ENCODE measurements around the gene FMNL2.

FMNL2 gene

GRCh38 chr2:152347076-152347475 lies 12.1 kb downstream of the FMNL2 start:
- Histone ChIP-seq H3K4me3 (no peak overlapping the region), H3K9ac (no peak overlapping the region), H3K9me3 (replicated peaks in 1 of 11) (peaks cover 0 to 21% (median 14%) of the 10 kb centered on the region in 11 experiments; a peak in 15 of 22 replicates), H3K36me3 (peaks cover 79 to 100% (median 92%) of the 10 kb centered on the region in 11 experiments), H3K4me1 (peaks cover 10 to 57% (median 32%) of the 10 kb centered on the region in 10 experiments; a peak in 19 of 20 replicates), H3K4me2 (peak overlapping the region in 7 of 11 experiments; percentile 1 to 68 (median 17); a peak in 7 of 22 replicates), H3K27me3 (no peaks in the 10 kb centered on the region), H3K27ac (no peak overlapping the region), H4K20me1 (peaks cover 87 to 100% (median 100%) of the 10 kb centered on the region in 11 experiments)
- TF ChIP-seq Cebpa-rat (IDR thresholded peaks at IDR 0.05): no peak

GRCh38 chr2:152348388-152348787 lies 13.4 kb downstream of the FMNL2 start:
- no peaks in the 10 kb centered on the region for H3K27me3 ChIP-seq
- H3K4me1 ChIP-seq: peaks cover 10 to 60% (median 28%) of the 10 kb centered on the region in 10 experiments; a peak in 19 of 20 replicates
- H3K4me2 ChIP-seq: no peak overlapping the region
- H3K36me3 ChIP-seq: peaks cover 76 to 100% (median 90%) of the 10 kb centered on the region in 11 experiments
- peaks cover 74 to 100% (median 100%) of the 10 kb centered on the region in 11 experiments for H4K20me1 ChIP-seq
- H3K4me3 ChIP-seq: no peak overlapping the region
- no peak overlapping the region for H3K27ac ChIP-seq
- TF ChIP-seq Cebpa-rat (IDR thresholded peaks at IDR 0.05): no peak
- H3K9me3 ChIP-seq (replicated peaks in 1 of 11): peaks cover 0 to 21% (median 14%) of the 10 kb centered on the region in 11 experiments; a peak in 15 of 22 replicates
- H3K9ac ChIP-seq: no peak overlapping the region

- H3K9me3 ChIP-seq (replicated peaks in 1 of 11): peaks cover 0 to 21% (median 14%) of the 10 kb centered on the region in 11 experiments; a peak in 15 of 22 replicates
- no peak overlapping the region for H3K4me3 ChIP-seq
- no peak for TF ChIP-seq Cebpa-rat (IDR thresholded peaks at IDR 0.05)
- peaks cover 12 to 60% (median 27%) of the 10 kb centered on the region in 10 experiments; a peak in 19 of 20 replicates for H3K4me1 ChIP-seq
- no peak overlapping the region for H3K9ac ChIP-seq
- peaks cover 74 to 100% (median 90%) of the 10 kb centered on the region in 11 experiments for H3K36me3 ChIP-seq
- no peak overlapping the region; a peak in 1 of 22 replicates for H3K4me2 ChIP-seq
- H4K20me1 ChIP-seq: peaks cover 66 to 100% (median 100%) of the 10 kb centered on the region in 11 experiments
- no peak overlapping the region for H3K27ac ChIP-seq
- no peaks in the 10 kb centered on the region for H3K27me3 ChIP-seq
These were observed 14.4 kb downstream of the FMNL2 start for GRCh38 chr2:152349416-152349815.

- Histone ChIP-seq H3K9ac (no peak overlapping the region), H3K36me3 (peaks cover 68 to 100% (median 88%) of the 10 kb centered on the region in 11 experiments), H3K9me3 (replicated peaks in 1 of 11) (peaks cover 0 to 21% (median 14%) of the 10 kb centered on the region in 11 experiments; a peak in 15 of 22 replicates), H3K27ac (no peak overlapping the region), H3K27me3 (no peaks in the 10 kb centered on the region), H3K4me2 (no peak overlapping the region), H4K20me1 (peaks cover 69 to 100% (median 100%) of the 10 kb centered on the region in 11 experiments), H3K4me3 (no peak overlapping the region), H3K4me1 (peaks cover 12 to 60% (median 30%) of the 10 kb centered on the region in 10 experiments)
- TF ChIP-seq Cebpa-rat (IDR thresholded peaks at IDR 0.05): no peak
These were observed 15.2 kb downstream of the FMNL2 start for GRCh38 chr2:152350155-152350679.

- H3K27me3 ChIP-seq: no peaks in the 10 kb centered on the region
- no peak overlapping the region for H3K9ac ChIP-seq
- no peak overlapping the region for H3K4me3 ChIP-seq
- peaks cover 5 to 51% (median 18%) of the 10 kb centered on the region in 10 experiments; a peak in 15 of 20 replicates for H3K4me1 ChIP-seq
- no peak overlapping the region for H3K4me2 ChIP-seq
- no peak for TF ChIP-seq Cebpa-rat (IDR thresholded peaks at IDR 0.05)
- H3K9me3 ChIP-seq (replicated peaks in 1 of 11): peaks cover 0 to 21% (median 14%) of the 10 kb centered on the region in 11 experiments; a peak in 15 of 22 replicates
- H3K27ac ChIP-seq: no peak overlapping the region
- H4K20me1 ChIP-seq: peaks cover 51 to 93% (median 91%) of the 10 kb centered on the region in 11 experiments
- peaks cover 45 to 92% (median 73%) of the 10 kb centered on the region in 11 experiments for H3K36me3 ChIP-seq
These were observed 17.6 kb downstream of the FMNL2 start for GRCh38 chr2:152352616-152353015.

GRCh38 chr2:152353364-152353763 lies 18.4 kb downstream of the FMNL2 start:
- Histone ChIP-seq H3K4me2 (peak overlapping the region in 2 of 11 experiments; percentile 23 to 49; a peak in 4 of 22 replicates), H3K36me3 (peaks cover 45 to 92% (median 73%) of the 10 kb centered on the region in 11 experiments), H4K20me1 (peaks cover 51 to 93% (median 91%) of the 10 kb centered on the region in 11 experiments), H3K27ac (no peak overlapping the region), H3K27me3 (no peaks in the 10 kb centered on the region), H3K9me3 (replicated peaks in 1 of 11) (peaks cover 0 to 21% (median 15%) of the 10 kb centered on the region in 11 experiments; a peak in 15 of 22 replicates), H3K4me1 (peaks cover 0 to 48% (median 16%) of the 10 kb centered on the region in 10 experiments; a peak in 13 of 20 replicates), H3K4me3 (no peak overlapping the region), H3K9ac (no peak overlapping the region)
- no peak for TF ChIP-seq Cebpa-rat (IDR thresholded peaks at IDR 0.05)

- no peak overlapping the region for H3K9ac ChIP-seq
- peak overlapping the region in 6 of 11 experiments; percentile 0 to 49 (median 14); a peak in 6 of 22 replicates for H3K4me2 ChIP-seq
- peaks cover 45 to 92% (median 71%) of the 10 kb centered on the region in 11 experiments for H3K36me3 ChIP-seq
- no peak overlapping the region for H3K27ac ChIP-seq
- H3K4me1 ChIP-seq: peaks cover 0 to 48% (median 16%) of the 10 kb centered on the region in 10 experiments; a peak in 13 of 20 replicates
- no peak overlapping the region for H3K4me3 ChIP-seq
- H4K20me1 ChIP-seq: peaks cover 49 to 93% (median 92%) of the 10 kb centered on the region in 11 experiments
- no peak for TF ChIP-seq Cebpa-rat (IDR thresholded peaks at IDR 0.05)
- peaks cover 0 to 19% (median 15%) of the 10 kb centered on the region in 11 experiments; a peak in 15 of 22 replicates for H3K9me3 ChIP-seq (replicated peaks in 1 of 11)
- no peaks in the 10 kb centered on the region for H3K27me3 ChIP-seq
These were observed 19.2 kb downstream of the FMNL2 start for GRCh38 chr2:152354069-152354755.

- peaks cover 0 to 50% (median 16%) of the 10 kb centered on the region in 10 experiments; a peak in 13 of 20 replicates for H3K4me1 ChIP-seq
These were observed 19.9 kb downstream of the FMNL2 start for GRCh38 chr2:152354909-152355308.

More at GRCh38 chr2:152354909-152355308, 19.9 kb downstream of the FMNL2 start:
- H3K4me2 ChIP-seq: peak overlapping the region in 4 of 11 experiments; percentile 3 to 49 (median 32); a peak in 4 of 22 replicates
- H3K36me3 ChIP-seq: peaks cover 40 to 92% (median 66%) of the 10 kb centered on the region in 11 experiments
- H3K9ac ChIP-seq: no peak overlapping the region
- no peak overlapping the region for H3K4me3 ChIP-seq
- no peaks in the 10 kb centered on the region for H3K27me3 ChIP-seq
- H4K20me1 ChIP-seq: peaks cover 48 to 93% (median 92%) of the 10 kb centered on the region in 11 experiments
- no peak for TF ChIP-seq Cebpa-rat (IDR thresholded peaks at IDR 0.05)
- H3K27ac ChIP-seq: no peak overlapping the region
- H3K9me3 ChIP-seq (replicated peaks in 1 of 11): peaks cover 0 to 16% (median 10%) of the 10 kb centered on the region in 11 experiments; a peak in 15 of 22 replicates
